Body of pancreas (tissue), 4 donors: Measurements from ENCODE around the gene TAS2R39.

ENCODE experiments used
- CTCF ChIP-seq, 7 experiments: fragments of 450-650 bp in 4 of 7; fragments of 200-600 bp in 3 of 7; sonication (generic) in 3 of 7; IDR thresholded peaks; one replicate each; pipeline ENCODE4 v1.5.1; 2016 to 2019; ENCODE audit warnings: antibody characterized with exemption in 7 of 7
- POLR2A ChIP-seq, 3 donors: fragments of 450-650 bp; IDR thresholded peaks; one replicate each; pipeline ENCODE4 v1.6.1; 2016; ENCODE audit warnings: antibody characterized with exemption in 3 of 3, mild to moderate bottlenecking in 2 of 3

GRCh38 chr7:143230602-143231457 lies 47.6 kb downstream of the TAS2R39 start:
- no peak for TF ChIP-seq POLR2A (IDR thresholded peaks at IDR 0.05)
- no peak for TF ChIP-seq CTCF (IDR thresholded peaks at IDR 0.05)
